BLaER1 (cell line): ENCODE data around the gene KBTBD12.

Experiments used
- H3K27ac ChIP-seq: shearing (Covaris generic); formaldehyde crosslinking; 2 replicates; pipeline ENCODE4 v1.8.1; 2022
- H3K27me3 ChIP-seq: shearing (Covaris generic); formaldehyde crosslinking; 2 replicates; pipeline ENCODE4 v1.8.1; 2022
- H3K36me3 ChIP-seq: shearing (Covaris generic); formaldehyde crosslinking; 2 replicates; pipeline ENCODE4 v1.8.1; 2022
- H3K4me1 ChIP-seq: shearing (Covaris generic); formaldehyde crosslinking; 2 replicates; pipeline ENCODE4 v1.8.1; 2022
- H3K4me2 ChIP-seq: shearing (Covaris generic); formaldehyde crosslinking; 2 replicates; pipeline ENCODE4 v1.8.1; 2022
- H3K4me3 ChIP-seq: shearing (Covaris generic); formaldehyde crosslinking; 2 replicates; pipeline ENCODE4 v1.8.1; 2022
- H3K9ac ChIP-seq: shearing (Covaris generic); formaldehyde crosslinking; 2 replicates; pipeline ENCODE4 v1.8.1; 2022
- H3K9me3 ChIP-seq: shearing (Covaris generic); formaldehyde crosslinking; 2 replicates; pipeline ENCODE4 v1.8.1; 2022
- H4K20me1 ChIP-seq: shearing (Covaris generic); formaldehyde crosslinking; 2 replicates; pipeline ENCODE4 v1.8.1; 2022
- Cebpa-rat ChIP-seq: shearing (Covaris generic); IDR thresholded peaks from 2 replicates; pipeline ENCODE4 v1.8.1; 2022

KBTBD12 gene

DNA sequence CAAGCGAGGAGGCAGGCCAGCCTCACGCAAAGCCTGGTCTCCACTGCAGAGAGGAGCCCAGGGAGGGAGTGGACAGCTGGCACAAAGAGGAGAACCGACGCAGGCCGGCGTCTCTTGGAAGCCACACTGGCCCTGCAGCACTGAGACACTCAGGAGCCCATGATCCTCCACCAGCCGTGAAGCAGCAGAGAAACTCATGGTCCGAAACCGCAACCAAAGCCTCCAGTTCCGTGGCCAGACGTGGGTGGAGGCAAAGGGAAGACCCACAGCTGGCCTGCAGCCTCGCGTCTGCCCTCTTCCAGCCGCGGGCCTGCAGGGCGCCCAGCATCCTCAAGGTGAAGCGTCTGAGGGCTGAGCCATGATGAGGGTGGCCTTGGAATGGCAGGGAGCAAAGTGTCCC is 75.0 kb downstream of the KBTBD12 start:
- Histone ChIP-seq H3K9me3 (no peaks in the 10 kb centered on the region), H3K4me2 (no peak overlapping the region), H3K9ac (no peak overlapping the region), H3K4me3 (no peak overlapping the region), H3K4me1 (no peaks in the 10 kb centered on the region), H3K27me3 (no peaks in the 10 kb centered on the region), H3K36me3 (no peaks in the 10 kb centered on the region), H3K27ac (no peak overlapping the region), H4K20me1 (no peaks in the 10 kb centered on the region)
- TF ChIP-seq Cebpa-rat: no peak

DNA sequence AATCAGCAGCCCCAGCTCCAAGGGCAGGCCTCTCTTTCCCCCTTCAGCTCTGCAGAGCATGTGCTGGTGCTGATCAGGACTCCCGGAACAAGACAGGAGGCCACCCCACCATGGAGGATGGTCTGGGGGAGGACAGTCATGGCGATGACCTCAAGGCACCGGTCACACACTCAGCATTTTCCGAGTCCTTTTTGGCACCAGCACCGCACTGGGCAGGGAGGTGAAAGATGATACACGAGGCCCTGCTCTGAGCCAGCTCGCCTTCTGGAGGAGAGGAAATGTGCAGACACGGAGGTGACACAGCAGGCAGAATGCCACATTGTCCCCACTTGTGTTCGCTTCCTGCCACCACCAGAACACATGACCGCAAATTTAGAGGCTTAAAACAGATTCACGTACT is 75.4 kb downstream of the KBTBD12 start:
- H3K27me3 ChIP-seq: no peaks in the 10 kb centered on the region
- H3K9me3 ChIP-seq: no peaks in the 10 kb centered on the region
- H3K4me2 ChIP-seq: no peak overlapping the region
- H4K20me1 ChIP-seq: no peaks in the 10 kb centered on the region
- no peak overlapping the region for H3K27ac ChIP-seq
- no peaks in the 10 kb centered on the region for H3K4me1 ChIP-seq
- TF ChIP-seq Cebpa-rat: no peak
- H3K4me3 ChIP-seq: no peak overlapping the region
- H3K9ac ChIP-seq: no peak overlapping the region
- no peaks in the 10 kb centered on the region for H3K36me3 ChIP-seq

DNA sequence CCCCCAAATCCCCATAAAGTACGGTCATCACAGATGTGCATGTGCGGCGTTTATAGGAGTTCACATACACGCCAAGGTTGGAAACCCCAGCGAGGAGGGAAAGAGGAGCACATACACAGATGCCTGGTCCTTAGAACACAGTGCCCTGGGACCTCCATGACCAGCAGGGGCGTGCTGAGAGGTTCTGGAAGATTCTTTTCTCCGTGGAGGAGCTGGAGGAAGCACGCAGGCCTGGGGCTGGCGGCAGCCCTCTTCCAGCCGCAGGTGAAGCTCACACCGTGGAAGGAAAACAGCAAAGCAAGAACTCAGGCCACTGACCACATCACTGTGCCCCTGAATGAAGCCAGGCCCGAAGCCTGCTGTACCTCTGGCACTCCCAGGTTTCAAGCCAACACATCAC is 76.2 kb downstream of the KBTBD12 start:
- Histone ChIP-seq H3K4me1 (no peaks in the 10 kb centered on the region), H3K27me3 (no peaks in the 10 kb centered on the region), H3K27ac (no peak overlapping the region), H3K9me3 (no peaks in the 10 kb centered on the region), H3K36me3 (no peaks in the 10 kb centered on the region), H3K4me2 (no peak overlapping the region), H3K9ac (no peak overlapping the region), H3K4me3 (no peak overlapping the region), H4K20me1 (no peaks in the 10 kb centered on the region)
- TF ChIP-seq Cebpa-rat: no peak

DNA sequence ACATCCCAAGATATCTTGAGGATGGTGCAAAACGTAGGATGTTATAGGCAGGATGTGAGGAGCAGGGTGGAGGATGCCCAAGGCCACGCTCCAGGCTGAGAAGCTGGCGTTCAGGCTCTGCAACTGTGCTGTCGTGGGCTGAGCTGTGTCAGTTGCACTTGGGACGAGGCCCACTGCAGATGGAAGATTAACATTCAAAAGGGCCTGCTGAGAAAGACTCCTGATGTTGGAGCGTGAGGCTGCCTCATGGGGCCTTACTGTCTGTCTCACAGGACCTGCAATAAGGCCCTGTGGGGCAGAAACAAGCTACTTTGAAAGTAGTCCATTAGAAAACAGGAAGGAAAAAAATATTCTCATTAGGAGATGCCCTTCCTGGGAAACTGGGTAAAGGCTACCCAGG is 76.6 kb downstream of the KBTBD12 start:
- Histone ChIP-seq H3K27ac (no peak overlapping the region), H3K36me3 (no peaks in the 10 kb centered on the region), H3K9ac (no peak overlapping the region), H4K20me1 (no peaks in the 10 kb centered on the region), H3K4me3 (no peak overlapping the region), H3K27me3 (no peaks in the 10 kb centered on the region), H3K4me2 (no peak overlapping the region), H3K9me3 (no peaks in the 10 kb centered on the region), H3K4me1 (no peaks in the 10 kb centered on the region)
- no peak for TF ChIP-seq Cebpa-rat

DNA sequence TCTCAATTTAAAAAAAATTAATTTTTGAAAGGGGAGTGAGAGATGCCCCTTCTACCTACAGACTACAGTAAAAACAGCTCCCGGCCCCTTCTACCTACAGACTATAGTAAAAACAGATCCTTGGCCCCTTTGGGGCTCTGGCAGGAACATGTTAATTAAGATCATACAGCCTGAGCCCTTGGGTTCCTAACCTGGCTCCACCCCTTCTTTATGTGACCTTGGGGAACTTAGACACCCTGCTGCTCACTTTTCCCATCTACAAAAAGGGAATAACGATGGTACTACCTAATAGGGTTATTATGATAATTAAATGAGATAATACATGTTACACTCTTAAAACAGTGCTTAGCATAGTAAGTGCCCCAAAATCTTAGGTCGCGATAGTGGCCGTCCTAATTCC is 77.1 kb downstream of the KBTBD12 start:
- Histone ChIP-seq H3K4me3 (no peak overlapping the region), H3K27me3 (no peaks in the 10 kb centered on the region), H3K27ac (no peak overlapping the region), H3K4me2 (no peak overlapping the region), H3K36me3 (no peaks in the 10 kb centered on the region), H3K9me3 (no peaks in the 10 kb centered on the region), H4K20me1 (no peaks in the 10 kb centered on the region), H3K9ac (no peak overlapping the region), H3K4me1 (no peaks in the 10 kb centered on the region)
- no peak for TF ChIP-seq Cebpa-rat

DNA sequence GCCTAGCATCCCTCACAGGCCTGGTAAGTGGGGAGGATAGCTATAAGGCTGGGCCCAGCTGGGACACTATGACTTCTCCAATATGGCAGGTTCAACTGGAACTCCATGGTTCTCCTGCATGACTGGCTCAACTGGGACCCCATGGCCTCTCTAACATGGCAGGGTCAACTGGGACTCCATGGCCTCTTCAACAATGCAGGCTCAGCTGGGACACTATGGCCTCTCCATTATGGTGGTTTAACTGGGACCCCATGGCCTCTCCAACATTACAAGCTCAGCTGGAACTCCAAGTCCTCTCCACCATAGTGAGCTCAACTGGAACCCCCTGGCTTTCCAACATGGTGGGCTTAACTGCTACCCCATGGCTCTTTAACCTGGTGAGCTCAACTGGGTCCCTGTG is 79.0 kb downstream of the KBTBD12 start:
- Histone ChIP-seq H3K4me1 (no peaks in the 10 kb centered on the region), H3K27me3 (no peaks in the 10 kb centered on the region), H3K4me2 (no peak overlapping the region), H3K36me3 (no peaks in the 10 kb centered on the region), H3K9me3 (no peaks in the 10 kb centered on the region), H4K20me1 (no peaks in the 10 kb centered on the region), H3K27ac (no peak overlapping the region), H3K4me3 (no peak overlapping the region), H3K9ac (no peak overlapping the region)
- no peak for TF ChIP-seq Cebpa-rat

DNA sequence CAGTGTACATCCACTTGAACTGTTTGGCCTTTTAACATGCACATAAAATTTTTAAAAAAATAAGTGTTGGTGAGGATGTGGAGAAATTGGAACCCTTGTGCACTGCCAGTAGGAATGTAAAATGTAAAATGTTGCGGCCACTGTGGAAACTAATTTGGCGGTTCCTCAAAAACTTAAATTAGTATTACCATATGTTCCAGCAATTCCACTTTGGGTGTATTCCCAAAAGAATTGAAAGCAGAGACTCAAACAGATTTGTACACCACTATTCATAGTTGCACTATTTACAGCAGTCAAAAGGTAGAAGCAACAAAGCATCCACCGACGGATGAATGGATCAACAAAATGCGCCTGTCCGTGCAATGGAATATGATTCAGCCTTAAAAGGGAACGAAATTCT is 82.0 kb downstream of the KBTBD12 start:
- H3K9me3 ChIP-seq: no peaks in the 10 kb centered on the region
- no peaks in the 10 kb centered on the region for H3K4me1 ChIP-seq
- no peak overlapping the region for H3K4me3 ChIP-seq
- TF ChIP-seq Cebpa-rat: no peak
- H3K9ac ChIP-seq: no peak overlapping the region
- no peak overlapping the region for H3K27ac ChIP-seq
- no peaks in the 10 kb centered on the region for H3K36me3 ChIP-seq
- H3K27me3 ChIP-seq: no peaks in the 10 kb centered on the region
- H3K4me2 ChIP-seq: no peak overlapping the region
- H4K20me1 ChIP-seq: no peaks in the 10 kb centered on the region

DNA sequence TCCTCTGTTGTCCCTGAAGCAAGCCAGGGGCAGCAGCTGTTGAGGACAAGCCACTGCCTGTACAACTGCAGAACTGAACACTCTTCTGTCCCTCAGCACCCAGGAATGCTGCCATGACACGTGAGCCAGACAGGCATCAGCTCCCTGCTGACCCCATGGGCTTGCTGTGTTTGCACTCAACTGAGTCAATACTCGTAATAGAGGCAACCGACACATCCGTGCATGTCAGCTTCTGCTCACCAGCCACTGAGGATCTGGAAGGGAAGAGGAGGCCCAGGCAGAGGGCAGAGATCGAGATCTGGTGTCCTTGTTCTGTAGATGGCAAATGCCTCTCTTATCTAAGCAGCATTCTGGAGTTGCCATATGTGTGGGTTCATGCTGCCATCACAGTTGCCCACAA is 82.9 kb downstream of the KBTBD12 start:
- H3K36me3 ChIP-seq: no peaks in the 10 kb centered on the region
- no peak overlapping the region for H3K4me2 ChIP-seq
- H3K27me3 ChIP-seq: no peaks in the 10 kb centered on the region
- H3K27ac ChIP-seq: no peak overlapping the region
- H3K9ac ChIP-seq: no peak overlapping the region
- no peaks in the 10 kb centered on the region for H4K20me1 ChIP-seq
- H3K4me1 ChIP-seq: no peaks in the 10 kb centered on the region
- H3K4me3 ChIP-seq: no peak overlapping the region
- H3K9me3 ChIP-seq: no peaks in the 10 kb centered on the region
- no peak for TF ChIP-seq Cebpa-rat

DNA sequence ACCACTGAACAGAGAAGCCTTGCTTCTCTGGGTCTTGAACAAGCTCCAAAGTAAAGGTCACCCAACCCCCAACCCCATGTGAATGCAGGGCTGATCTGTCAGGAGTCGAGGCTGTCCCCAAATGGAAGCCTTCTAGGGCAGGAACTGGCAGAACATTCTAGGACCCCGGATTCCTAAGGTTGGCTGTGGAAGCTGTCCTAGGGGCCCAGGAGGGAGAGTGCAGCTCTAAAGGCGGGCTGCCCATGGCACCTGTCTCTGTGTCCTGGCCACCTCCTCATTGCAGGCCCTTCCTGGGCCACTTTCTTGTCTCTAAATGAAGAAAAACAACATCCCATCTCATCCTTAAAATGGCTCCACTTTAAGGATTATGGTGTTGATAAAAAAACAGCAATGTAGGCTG is 83.6 kb downstream of the KBTBD12 start:
- no peak overlapping the region for H3K4me3 ChIP-seq
- no peak overlapping the region for H3K4me2 ChIP-seq
- TF ChIP-seq Cebpa-rat: no peak
- H3K27me3 ChIP-seq: no peaks in the 10 kb centered on the region
- no peaks in the 10 kb centered on the region for H3K9me3 ChIP-seq
- no peaks in the 10 kb centered on the region for H4K20me1 ChIP-seq
- H3K27ac ChIP-seq: no peak overlapping the region
- H3K36me3 ChIP-seq: no peaks in the 10 kb centered on the region
- no peak overlapping the region for H3K9ac ChIP-seq
- no peaks in the 10 kb centered on the region for H3K4me1 ChIP-seq

DNA sequence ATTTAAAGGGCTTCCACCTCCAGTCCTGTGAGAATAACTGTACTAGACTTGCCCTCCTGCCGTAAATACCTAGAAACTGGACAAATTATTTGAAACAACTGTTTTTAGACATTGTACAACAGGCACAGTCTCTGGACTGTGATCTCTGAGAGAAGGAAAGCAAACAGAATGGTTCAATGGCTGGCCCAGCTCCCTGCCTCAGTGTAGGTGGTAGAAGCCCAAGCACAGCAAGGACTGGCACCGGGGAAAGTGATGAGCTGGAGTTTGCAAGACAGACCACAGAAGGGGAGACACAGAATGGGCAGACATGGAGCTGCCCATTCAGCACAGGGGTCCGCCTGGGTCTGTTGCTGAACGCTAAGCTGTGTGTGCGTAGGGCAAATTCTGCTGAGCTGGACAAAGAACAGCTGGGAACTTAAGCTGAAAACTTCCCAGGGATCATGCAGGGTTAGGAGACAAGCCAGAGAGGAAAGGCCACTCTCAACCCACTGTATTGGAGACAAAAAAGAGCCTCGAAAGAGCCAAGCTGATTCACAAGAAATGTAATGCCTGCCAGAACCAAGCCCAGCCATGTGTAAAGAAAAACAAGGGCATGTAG is 84.6 kb downstream of the KBTBD12 start:
- Histone ChIP-seq H3K4me2 (no peak overlapping the region), H3K4me3 (no peak overlapping the region), H3K9ac (no peak overlapping the region), H3K4me1 (no peaks in the 10 kb centered on the region), H3K27me3 (no peaks in the 10 kb centered on the region), H3K36me3 (no peaks in the 10 kb centered on the region), H4K20me1 (no peaks in the 10 kb centered on the region), H3K9me3 (no peaks in the 10 kb centered on the region), H3K27ac (no peak overlapping the region)
- TF ChIP-seq Cebpa-rat: no peak

DNA sequence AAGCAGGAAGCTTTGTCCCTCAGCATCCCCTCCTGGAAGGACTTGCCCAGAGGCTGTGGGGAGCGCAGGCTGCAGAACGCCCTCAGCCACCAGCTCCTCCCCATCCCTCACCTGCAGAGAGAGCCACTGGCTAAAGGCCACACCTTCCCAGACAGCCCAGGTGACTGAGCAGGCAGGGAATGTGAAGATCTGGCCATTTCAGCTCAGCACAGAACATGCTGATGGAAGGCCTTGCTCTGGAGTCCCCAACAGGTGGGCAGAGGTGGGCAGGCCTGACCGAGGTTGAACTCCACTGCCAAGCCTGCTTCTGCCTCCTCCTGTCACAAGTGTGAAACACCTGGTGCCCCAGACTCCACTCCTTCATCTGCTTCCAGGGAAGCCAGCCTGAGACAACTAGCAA is 86.5 kb downstream of the KBTBD12 start:
- Histone ChIP-seq H3K4me3 (no peak overlapping the region), H3K27me3 (no peaks in the 10 kb centered on the region), H3K27ac (no peak overlapping the region), H3K9me3 (no peaks in the 10 kb centered on the region), H4K20me1 (no peaks in the 10 kb centered on the region), H3K4me1 (no peaks in the 10 kb centered on the region), H3K9ac (no peak overlapping the region), H3K36me3 (no peaks in the 10 kb centered on the region), H3K4me2 (no peak overlapping the region)
- no peak for TF ChIP-seq Cebpa-rat
